GM12891 (cell line): ENCODE measurements around the gene CYP8B1.

Experiments
- PAX5 ChIP-seq: IDR thresholded peaks from 2 replicates; pipeline ENCODE4 v1.6.1; 2011; ENCODE audit warnings: low read length, moderate library complexity, mild to moderate bottlenecking; ENCODE audit not compliant: insufficient read depth, severe bottlenecking
- POLR2A ChIP-seq: IDR thresholded peaks from 2 replicates; pipeline ENCODE4 v1.6.1; 2011; ENCODE audit warnings: low read depth, low read length, control low read depth
- POLR2AphosphoS5 ChIP-seq: IDR thresholded peaks from 2 replicates; pipeline ENCODE4 v1.6.1; 2011; ENCODE audit warnings: low read depth, low read length, control low read depth
- POU2F2 ChIP-seq: IDR thresholded peaks from 2 replicates; pipeline ENCODE4 v1.6.1; 2011; ENCODE audit warnings: low read depth, mild to moderate bottlenecking, control low read depth, low read length, moderate library complexity
- SPI1 ChIP-seq: IDR thresholded peaks from 2 replicates; pipeline ENCODE4 v1.6.1; 2011; ENCODE audit warnings: low read depth, low read length, control low read depth
- TAF1 ChIP-seq: IDR thresholded peaks from 2 replicates; pipeline ENCODE4 v1.6.1; 2011; ENCODE audit warnings: low read depth, low read length, control low read depth

DNA sequence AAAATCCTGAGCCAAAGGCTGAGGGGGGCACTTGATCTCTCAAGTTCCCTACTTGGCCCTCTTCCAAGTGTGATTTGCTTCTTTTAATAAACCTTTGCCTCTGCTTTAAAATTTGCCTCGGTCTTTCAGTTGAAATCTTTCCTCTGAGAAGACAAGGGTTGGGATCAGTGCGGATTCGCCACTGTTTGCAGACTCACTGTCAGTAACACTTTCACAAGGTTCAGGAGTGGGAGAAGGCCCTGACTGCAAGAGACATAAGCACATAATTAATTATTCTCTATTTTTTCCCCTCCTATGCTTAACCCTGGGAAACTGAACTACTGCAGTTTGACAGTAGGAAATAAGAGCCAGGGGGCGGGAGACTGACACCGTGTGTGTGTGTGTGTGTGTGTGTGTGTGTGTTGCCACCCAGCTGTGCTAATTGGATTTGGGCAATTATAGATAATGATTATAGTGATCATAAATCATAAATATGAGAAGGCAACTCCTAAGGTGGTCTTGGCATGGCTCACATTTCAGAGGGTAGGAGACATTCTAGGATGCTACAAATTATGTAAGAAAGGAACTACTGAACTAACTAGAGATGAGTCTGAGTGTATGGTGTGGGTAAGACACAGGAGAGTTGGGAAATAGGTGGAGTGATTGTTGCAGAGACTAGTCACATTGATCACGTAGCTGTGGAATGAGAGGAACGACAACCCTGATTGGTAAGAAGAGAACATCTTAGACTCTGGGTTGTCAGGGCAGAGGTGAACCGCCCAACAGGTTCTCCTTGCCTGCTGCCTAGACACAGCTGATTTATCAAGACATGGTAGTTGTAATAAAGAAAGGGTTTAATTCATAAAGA, 24.8 kb upstream of the CYP8B1 start:
- no peak for TF ChIP-seq POLR2A
- no peak for TF ChIP-seq POLR2AphosphoS5
- TF ChIP-seq TAF1: no peak
- no peak for TF ChIP-seq POU2F2
- no peak for TF ChIP-seq SPI1
- no peak for TF ChIP-seq PAX5
